ENCODE results near the gene GALNT2.

GALNT2 gene

DNA sequence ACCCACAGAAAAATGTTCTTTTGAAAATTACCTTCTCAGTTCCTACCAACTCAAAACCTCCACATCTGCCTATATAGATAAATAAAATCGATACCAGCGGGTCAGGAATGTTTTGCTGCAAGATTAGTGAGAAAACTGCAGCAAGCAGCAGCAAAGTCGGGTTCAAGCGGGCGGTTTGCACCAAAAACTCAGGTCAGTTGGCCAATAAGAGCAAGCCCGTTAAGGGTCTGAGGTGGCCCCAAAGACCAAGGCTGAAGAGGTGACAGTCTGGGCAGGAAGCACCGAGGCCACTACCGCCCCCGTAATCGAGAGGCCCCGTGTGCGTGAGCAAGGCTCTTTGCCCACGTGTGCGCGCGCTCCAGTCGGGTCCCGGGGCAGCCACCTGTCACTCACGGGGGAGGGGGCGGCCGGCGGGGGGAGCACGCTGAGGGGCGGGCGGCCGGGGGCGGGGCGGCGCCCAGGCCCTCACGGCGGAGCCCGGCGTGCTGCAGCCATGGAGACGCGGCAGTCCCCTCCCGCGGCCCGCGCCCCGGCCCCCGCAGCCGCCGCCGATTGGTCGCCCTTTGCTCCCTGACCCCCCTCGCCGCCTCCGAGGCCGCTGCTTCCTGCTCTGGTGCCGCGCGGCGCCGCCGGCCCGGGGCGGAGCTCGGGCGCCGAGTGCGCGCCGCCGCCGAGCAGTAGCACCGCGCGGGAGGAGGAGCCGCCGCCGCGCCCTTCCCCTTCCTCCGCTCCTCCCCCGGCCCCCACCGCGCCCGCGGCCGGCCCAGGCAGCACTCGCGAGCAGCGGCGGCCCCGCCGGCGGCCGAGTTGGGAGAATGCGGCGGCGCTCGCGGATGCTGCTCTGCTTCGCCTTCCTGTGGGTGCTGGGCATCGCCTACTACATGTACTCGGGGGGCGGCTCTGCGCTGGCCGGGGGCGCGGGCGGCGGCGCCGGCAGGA, at the start of gene GALNT2:
Gene GALNT2 (plus strand): TSS at position 773 of the 939 bp plus-strand sequence. CDS start 43 bp downstream, at position 816.
- Histone ChIP-seq H4K20me1 (ENCODE audit: low read depth, low read length) (peaks cover 5% of the 10 kb centered on the region), H3K27ac (ENCODE audit: low read depth, low read length) (peak within 1 kb of the TSS; percentile 38; the same call in 1 of the 2 replicates), H3F3A (ENCODE audit: insufficient read depth) (peaks cover 24% of the 10 kb centered on the region), H3K79me2 (ENCODE audit: insufficient read depth, low read length) (no peaks in the 10 kb centered on the region; the same call in 1 of the 2 replicates), H3K36me3 (ENCODE audit: low read length) (no peaks in the 10 kb centered on the region), H3K9ac (ENCODE audit: low read length) (peak within 1 kb of the TSS; percentile 85), H3K9me2 (replicated peaks; ENCODE audit: insufficient read depth, low read length) (no peaks in the 10 kb centered on the region), H3K9me3 (ENCODE audit: insufficient read depth, low read length) (0 out of 2 replicates have a peak, but pooled peaks cover 4% of the 10 kb centered on the region), H3K4me2 (ENCODE audit: low read depth, low read length, poor library complexity, severe bottlenecking) (peak within 1 kb of the TSS; percentile 81), H2AFZ (ENCODE audit: low read depth, low read length, severe bottlenecking) (peak within 1 kb of the TSS; percentile 95), H3K4me3 (ENCODE audit: insufficient read depth, low read length, poor library complexity, severe bottlenecking) (peak within 1 kb of the TSS; percentile 90), H3K27me3 (ENCODE audit: low read length) (no peaks in the 10 kb centered on the region)
- TF ChIP-seq, protein P1, sequence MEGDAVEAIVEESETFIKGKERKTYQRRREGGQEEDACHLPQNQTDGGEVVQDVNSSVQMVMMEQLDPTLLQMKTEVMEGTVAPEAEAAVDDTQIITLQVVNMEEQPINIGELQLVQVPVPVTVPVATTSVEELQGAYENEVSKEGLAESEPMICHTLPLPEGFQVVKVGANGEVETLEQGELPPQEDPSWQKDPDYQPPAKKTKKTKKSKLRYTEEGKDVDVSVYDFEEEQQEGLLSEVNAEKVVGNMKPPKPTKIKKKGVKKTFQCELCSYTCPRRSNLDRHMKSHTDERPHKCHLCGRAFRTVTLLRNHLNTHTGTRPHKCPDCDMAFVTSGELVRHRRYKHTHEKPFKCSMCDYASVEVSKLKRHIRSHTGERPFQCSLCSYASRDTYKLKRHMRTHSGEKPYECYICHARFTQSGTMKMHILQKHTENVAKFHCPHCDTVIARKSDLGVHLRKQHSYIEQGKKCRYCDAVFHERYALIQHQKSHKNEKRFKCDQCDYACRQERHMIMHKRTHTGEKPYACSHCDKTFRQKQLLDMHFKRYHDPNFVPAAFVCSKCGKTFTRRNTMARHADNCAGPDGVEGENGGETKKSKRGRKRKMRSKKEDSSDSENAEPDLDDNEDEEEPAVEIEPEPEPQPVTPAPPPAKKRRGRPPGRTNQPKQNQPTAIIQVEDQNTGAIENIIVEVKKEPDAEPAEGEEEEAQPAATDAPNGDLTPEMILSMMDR (IDR thresholded peaks at IDR 0.05; ENCODE audit: insufficient read depth, low read length, poor library complexity, severe bottlenecking), result no peak
- TF ChIP-seq EZH2phosphoT487 (conservative IDR thresholded peaks at IDR 0.05; ENCODE audit: low read length), result no peak

DNA sequence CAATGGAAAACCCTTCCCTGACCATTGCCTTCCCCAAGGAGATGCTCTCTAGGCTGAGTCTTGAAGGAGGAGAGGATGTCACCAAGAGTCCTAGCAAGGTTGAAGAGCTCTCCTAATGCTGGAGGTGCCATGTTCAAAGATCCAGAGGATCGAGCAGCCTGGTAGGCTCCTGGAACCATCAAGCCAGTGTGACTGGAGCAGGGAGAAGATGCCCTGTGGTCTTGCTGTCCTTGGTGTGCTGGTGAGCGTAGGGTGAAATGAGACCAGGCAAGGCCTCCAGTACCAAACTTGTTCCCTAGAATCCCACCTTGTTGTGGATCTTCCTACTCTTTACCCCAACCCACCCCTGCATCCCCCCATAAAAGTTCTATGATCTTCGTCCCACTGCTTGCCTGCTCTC, 46.6 kb upstream of the GALNT2 start:
- Histone ChIP-seq H3K9me3 (ENCODE audit: insufficient read depth, low read length) (no peaks in the 10 kb centered on the region), H3F3A (ENCODE audit: insufficient read depth) (no peaks in the 10 kb centered on the region), H3K4me3 (ENCODE audit: insufficient read depth, low read length, poor library complexity, severe bottlenecking) (no peak overlapping the region)

DNA sequence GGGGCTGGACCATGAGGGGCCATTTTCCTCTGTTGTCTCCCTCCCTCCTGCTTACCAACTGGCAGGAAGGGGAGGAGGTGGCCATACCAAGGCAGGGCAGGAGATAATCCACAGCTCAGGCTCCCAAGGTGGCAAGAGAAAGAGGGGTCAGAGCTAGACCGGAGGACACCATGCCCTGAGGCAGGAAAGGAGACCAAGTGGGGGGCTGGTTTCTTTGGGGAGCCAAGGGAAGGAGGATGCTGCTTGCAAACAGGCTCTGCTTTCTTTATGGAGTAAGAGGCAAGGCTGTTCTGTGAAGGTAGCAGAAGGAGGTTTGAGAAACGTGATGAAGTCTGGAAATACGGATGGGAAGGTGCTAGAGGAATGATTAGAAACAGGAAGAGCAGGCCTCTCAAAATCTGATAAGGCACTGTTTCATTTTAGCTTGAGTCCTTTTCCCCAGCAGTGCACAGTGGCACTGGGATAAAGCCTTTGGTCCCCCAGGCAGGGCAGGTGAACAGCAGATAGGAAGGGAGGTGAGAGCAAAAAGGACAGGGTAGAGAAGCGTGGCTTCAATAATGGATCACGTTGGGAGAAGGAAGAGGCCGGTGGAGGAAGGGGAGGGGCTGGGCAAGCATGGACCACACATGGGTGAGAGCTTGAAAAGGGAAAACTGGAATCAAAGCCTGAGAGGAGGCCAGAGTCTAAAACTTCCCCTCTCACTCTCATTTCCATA, 44.2 kb upstream of the GALNT2 start:
- Histone ChIP-seq H3K9me2 (replicated peaks; ENCODE audit: insufficient read depth, low read length) (no peaks in the 10 kb centered on the region), H3K27ac (ENCODE audit: low read depth, low read length) (no peak overlapping the region), H2AFZ (ENCODE audit: low read depth, low read length, severe bottlenecking) (no peak overlapping the region), H3K4me3 (ENCODE audit: insufficient read depth, low read length, poor library complexity, severe bottlenecking) (no peak overlapping the region), H3K9ac (ENCODE audit: low read length) (no peak overlapping the region), H3K9me3 (ENCODE audit: insufficient read depth, low read length) (no peaks in the 10 kb centered on the region), H4K20me1 (ENCODE audit: low read depth, low read length) (no peaks in the 10 kb centered on the region), H3K36me3 (ENCODE audit: low read length) (no peaks in the 10 kb centered on the region), H3K4me2 (ENCODE audit: low read depth, low read length, poor library complexity, severe bottlenecking) (no peak overlapping the region), H3F3A (ENCODE audit: insufficient read depth) (no peaks in the 10 kb centered on the region), H3K27me3 (ENCODE audit: low read length) (no peaks in the 10 kb centered on the region), H3K79me2 (ENCODE audit: insufficient read depth, low read length) (no peaks in the 10 kb centered on the region)
- TF ChIP-seq EZH2phosphoT487 (conservative IDR thresholded peaks at IDR 0.05; ENCODE audit: low read length), result no peak
- TF ChIP-seq, protein P1 (IDR thresholded peaks at IDR 0.05; ENCODE audit: insufficient read depth, low read length, poor library complexity, severe bottlenecking), result no peak

More for the DNA sequence above, 46.6 kb upstream of the GALNT2 start:
- no peak overlapping the region for H3K9ac ChIP-seq (ENCODE audit: low read length)
- no peak overlapping the region for H3K4me2 ChIP-seq (ENCODE audit: low read depth, low read length, poor library complexity, severe bottlenecking)
- no peaks in the 10 kb centered on the region for H3K36me3 ChIP-seq (ENCODE audit: low read length)
- H3K27ac ChIP-seq (ENCODE audit: low read depth, low read length), result no peak overlapping the region
- H3K27me3 ChIP-seq (ENCODE audit: low read length), result no peaks in the 10 kb centered on the region
- H4K20me1 ChIP-seq (ENCODE audit: low read depth, low read length), result no peaks in the 10 kb centered on the region
- H3K79me2 ChIP-seq (ENCODE audit: insufficient read depth, low read length), result no peaks in the 10 kb centered on the region
- TF ChIP-seq EZH2phosphoT487 (conservative IDR thresholded peaks at IDR 0.05; ENCODE audit: low read length), result no peak
- TF ChIP-seq, protein P1 (IDR thresholded peaks at IDR 0.05; ENCODE audit: insufficient read depth, low read length, poor library complexity, severe bottlenecking), result no peak
- H3K9me2 ChIP-seq (replicated peaks; ENCODE audit: insufficient read depth, low read length), result no peaks in the 10 kb centered on the region
- H2AFZ ChIP-seq (ENCODE audit: low read depth, low read length, severe bottlenecking), result no peak overlapping the region
